ENCODE measurements around the gene TMEM229B.

- TF ChIP-seq POLR2A (IDR thresholded peaks at IDR 0.05) = no peak
- no peak for TF ChIP-seq CTCF (IDR thresholded peaks at IDR 0.05)
Measured at GRCh38 chr14:67529947-67530935, 41.7 kb upstream of the TMEM229B start.

Data from right lobe of liver (tissue), 4 donors.